ENCODE measurements around the gene BLOC1S5.
"Not testable (repeated sequence)": the region's sequence is repeated elsewhere in the genome, so short reads cannot be mapped to it uniquely, and the experiment has no call there.

BLOC1S5 gene

DNA sequence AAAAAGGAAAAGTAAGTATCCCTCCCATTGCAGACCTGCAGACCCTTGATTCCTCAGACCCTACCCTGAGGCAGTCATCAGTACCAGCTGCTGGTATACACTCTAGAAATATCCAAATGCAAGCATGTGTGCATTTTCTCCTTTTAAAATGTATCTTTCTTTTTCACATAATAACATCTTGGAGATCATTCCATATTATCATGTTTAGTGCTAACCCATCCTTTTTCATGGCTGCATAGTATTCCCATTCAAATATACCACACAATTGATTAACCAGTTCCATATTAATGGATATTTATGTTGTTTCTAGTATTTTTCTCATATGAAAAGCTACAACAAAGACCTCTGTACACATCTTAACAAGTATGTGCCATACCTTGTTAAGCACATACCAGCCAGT is 70.8 kb downstream of the BLOC1S5 start:
- no peak for DNase-seq (ENCODE audit: low spot score)

DNA sequence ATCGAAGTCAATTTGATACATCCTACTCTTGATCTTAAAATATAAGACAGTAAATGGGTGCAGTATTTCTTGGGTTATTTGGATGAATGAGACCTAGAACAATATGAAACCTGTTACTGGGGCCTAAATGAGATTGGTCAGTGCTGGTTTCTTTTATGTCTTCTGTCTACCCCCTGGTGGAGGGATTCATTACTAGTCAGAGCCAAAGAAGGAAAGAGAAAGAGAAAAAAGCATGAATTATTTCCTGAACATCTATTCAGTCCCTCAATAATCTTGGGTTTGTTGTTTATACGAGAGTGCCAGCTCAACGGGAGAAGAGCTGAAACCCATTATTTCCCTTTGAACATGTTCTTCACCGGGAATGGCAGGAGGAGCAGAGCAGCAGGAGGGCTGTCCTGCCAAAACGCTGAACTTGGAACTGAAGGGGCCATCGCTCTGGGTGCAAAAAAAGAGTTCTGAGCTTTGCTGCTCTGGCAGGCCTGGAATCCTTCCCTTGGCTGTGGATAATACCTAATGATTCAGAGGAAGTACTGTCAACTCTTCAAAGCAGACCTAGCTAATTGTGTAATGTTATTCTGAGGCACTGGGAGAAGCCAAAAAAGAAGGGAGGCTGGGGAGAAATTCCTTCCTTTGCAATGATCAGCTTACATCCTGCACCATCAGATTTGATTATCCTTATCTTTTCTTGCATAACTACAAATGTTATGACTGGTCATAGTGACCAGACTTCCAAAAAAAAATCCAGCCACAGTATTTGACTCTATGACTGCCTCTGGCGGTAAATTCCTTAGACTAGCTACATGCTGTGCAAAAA is 72.0 kb downstream of the BLOC1S5 start:
- peak; percentile 29 for DNase-seq (ENCODE audit: low spot score)

DNA sequence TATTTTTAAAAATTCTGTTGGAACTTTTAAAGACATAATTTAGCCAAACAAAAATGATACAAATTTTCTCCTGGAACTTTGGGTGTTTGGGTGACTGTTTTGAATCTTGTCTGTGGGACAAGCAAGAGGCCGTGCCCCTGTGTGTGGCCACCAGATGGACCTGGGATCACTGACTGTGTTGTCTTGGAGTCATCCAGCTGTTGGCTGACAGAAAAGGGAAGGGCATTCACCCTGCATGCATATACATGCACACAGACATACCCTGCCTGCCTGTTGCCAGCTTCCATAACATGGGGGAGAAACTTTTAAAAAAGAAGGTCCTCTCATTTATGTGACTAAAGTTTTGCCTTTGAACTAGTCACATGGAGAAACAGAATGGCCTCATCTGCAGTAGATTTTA is 72.7 kb downstream of the BLOC1S5 start:
- no peak for DNase-seq (ENCODE audit: low spot score)

DNA sequence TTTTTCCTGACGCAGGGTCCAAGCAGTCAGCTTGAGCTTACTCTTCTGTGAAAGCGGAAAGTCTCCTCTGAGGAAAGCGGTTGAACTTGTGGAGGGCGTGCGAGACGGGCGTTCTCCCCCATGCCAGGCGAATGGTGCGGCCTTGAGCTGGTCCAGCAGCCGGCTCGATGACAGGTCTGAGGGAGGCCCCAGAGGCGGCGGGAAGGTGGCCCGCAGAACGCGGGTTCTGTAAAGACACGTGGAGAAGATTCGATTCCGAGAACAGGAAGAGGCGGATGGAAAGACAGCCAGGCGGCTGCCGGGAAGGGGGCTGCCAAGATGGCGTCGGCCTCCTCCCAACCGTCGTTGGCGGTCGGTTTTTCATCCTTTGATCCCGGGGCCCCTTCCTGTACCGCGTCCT is 78.0 kb downstream of the BLOC1S5 start:
- no peak for DNase-seq (ENCODE audit: low spot score)

DNA sequence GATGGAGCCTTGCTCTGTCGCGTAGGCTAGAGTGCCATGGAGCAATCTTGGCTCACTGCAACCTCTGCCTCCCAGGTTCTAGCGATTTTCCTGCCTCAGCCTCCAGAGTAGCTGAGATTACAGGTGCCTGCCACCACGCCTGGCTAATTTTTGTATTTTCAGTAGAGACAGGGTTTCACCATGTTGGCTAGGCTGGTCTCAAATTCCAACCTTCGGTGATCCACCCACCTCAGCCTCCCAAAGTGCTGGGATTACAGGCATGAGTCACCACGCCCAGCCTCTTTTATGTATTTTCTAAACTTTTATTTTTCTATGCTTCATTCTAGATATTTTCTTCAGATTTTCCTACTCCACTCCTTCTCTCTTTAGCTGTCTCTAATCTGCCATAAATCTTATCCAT is 80.2 kb downstream of the BLOC1S5 start:
- not testable (repeated sequence) for DNase-seq (ENCODE audit: low spot score)

DNA sequence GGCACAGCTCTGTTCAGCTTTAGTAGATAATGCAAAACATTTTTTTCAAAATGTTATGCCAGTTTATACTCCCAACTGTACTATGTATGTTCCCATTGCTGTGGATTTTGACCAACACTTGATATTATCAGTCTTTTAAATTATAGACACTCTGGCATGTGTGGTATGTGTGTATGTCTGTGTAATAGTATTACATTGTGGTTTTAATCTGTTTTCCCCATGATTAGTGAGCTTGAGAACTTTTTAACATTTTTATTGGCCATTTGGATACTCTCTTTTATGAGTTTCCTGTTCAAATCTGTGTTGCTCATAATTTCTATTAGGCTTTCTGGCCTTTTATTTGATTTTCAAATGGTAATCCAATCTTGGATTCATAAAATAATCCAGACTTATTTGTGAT is 84.4 kb downstream of the BLOC1S5 start:
- no peak for DNase-seq (ENCODE audit: low spot score)

DNA sequence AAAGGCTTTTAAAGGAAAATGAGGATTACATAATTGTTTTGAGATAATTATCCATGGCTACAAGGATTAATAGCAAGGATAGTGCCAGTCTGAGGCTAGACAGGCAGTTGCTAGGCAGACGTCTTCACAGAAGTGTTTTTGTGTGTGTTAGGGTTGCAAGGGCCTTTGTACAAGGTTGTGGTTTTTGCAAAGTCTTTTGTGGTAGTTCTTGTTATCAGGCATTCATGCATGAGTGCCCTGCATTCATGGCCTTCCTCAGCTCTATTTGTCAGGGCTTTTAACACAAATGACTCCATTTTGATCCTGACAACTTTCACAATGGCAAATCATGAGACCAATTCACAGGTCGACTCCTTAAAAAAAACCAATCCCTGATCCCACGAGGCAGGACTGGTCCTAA is 85.5 kb downstream of the BLOC1S5 start:
- DNase-seq (ENCODE audit: low spot score) = no peak

DNA sequence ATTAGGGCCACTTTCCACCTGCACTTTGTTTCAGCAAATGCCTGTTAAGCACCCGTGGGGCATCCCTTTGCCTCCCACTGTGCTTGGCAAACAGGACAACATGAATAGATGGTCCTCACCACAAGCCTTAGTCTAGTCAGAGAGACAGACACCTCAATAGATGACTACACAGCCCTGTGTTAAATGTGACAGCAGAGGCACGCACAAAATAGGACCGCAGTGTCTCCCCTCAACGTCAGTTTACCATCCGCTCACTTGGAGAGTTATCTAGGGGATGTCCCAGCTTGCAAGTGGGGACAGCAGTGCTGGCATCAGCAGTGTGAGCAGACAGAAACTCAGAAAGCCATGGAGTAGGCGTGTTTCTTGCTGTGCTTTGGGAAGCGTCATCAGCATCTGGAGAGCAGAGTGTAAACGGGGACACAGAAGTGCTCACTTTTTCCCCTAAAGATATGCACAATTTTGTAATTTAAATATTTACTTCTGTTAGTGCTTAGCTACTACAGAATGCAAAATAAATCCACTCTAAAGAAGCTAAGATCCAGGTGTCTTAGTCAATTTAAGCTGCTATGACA is 87.6 kb downstream of the BLOC1S5 start:
- DNase-seq (ENCODE audit: low spot score) = no peak

DNA sequence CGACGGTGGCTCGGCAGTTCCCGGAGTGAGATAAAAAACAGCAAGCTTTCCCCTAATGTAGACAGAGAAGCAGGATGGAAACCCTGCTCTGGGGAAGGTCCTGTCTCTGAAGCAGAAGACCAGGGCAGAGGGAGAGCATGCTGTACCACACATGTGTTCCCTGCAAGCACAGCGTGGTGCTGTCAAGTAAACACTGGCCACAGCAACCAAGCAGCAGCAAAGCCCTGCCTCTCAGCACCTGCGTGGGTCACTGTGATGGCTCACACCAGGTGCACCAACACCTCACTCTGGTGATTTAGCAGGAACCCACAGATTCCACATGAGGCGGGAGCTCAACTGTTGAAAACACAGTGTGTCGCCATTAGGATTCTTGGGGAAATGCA is 88.4 kb downstream of the BLOC1S5 start:
- no peak for DNase-seq (ENCODE audit: low spot score)

DNA sequence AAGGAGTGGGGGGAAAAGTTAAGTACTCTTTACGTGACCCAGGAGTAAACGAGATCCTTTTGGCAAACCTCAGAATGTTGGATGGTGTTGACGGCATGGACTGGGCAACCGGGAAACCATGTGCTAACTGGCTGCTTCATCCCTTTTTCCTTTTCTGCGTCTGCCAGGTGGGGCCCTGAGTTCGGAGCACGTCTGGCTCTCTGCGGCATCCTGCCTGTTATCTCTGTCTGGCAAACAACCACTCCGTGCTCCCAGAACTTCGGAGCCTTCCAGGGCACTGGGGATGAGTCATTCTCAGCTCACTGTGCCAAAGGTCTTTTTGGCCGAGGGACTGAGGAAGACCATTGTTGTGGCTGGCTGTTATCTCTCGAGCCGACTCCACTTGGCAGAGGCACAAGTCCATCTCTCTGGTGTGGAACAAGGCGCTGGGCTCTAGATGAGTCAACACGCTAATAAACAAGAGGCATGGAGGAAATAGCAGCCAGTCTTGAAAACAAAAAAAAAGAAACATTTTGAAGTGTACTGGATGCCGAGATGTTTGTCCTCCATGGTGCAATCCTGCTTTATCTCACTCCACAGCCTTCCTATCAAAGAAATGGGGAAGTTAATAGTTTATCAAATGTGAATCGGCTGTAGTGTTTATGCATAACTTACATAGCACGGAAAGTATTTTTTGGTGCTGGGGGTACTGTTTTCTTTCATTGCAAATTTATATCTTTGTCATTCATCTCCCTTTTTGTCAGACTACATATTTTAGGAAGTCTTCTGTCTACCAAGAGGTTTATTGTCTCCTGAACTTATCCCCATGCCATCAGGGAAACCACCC is 89.0 kb downstream of the BLOC1S5 start:
- DNase-seq (ENCODE audit: low spot score) = peak; percentile 11

DNA sequence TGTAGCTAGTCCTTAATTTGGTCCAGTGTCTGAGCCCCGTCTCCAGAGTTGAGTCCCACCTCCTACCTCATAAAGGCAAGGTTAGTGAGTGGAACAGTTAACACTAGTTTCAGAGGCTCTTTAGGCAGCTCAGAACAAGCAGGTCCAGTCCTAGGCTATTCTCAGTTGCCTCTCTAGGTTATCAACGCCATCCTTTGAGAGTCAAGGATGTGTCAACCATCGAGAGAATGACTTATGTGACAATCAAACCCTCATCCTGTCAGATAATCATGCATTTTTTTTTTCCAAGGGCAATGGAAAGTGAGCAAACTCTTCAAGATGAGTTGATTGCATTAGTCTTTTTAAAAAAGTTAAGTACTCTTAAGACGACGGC is 89.6 kb downstream of the BLOC1S5 start:
- no peak for DNase-seq (ENCODE audit: low spot score)

DNA sequence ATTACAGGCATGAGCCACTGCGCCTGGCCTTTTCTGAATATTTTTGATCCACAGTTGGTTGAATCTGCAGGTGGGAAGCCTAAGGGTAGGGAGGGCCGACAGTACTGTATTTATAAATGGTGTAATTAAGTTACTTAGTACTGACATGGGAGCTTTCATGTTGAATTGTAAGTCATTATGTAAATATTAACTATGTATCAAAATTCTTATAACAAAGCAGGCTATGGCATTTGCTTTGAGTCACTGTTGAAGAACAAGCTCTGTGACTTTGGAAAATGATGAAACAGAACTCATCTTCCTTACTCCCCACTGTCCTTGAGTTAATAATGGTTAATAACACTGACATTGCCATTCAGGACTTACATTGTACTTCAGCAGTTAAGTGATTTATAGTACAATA is 90.6 kb downstream of the BLOC1S5 start:
- no peak for DNase-seq (ENCODE audit: low spot score)

DNA sequence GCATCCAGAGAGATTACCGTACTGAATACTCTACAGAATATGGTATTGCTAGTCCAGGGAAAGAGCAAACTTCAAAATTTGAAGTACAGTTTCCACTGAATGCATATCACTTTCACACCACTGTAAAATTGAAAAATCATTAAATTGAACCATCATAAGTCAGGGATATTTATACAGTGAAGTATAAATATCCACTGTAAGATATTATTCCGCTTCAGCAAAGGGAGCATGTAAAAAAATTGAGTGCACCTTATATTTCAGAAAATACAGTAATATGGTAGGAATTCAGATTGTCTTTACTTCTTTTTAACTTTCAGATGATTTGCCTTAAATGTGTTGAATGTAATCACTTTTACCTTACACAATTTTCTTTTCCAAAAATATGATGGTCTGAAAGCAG is 92.7 kb downstream of the BLOC1S5 start:
- no peak for DNase-seq (ENCODE audit: low spot score)

DNA sequence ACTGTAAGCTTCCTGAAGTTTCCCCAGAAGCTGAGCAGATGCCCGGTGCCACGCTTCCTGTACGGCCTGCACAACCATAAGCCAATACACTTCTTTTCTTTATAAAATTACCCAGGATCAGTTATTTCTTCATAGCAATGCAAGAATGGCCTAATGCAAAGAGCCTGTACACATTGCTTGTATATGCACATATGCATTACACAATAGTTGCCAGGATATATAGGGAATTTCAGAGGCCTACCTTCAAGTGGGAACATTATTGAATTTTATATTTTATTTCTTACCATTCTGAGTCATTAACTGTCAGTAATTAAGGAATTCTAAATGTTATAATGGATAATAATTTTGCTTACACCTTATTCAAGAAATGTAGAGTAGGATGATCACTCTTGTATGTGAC is 93.6 kb downstream of the BLOC1S5 start:
- no peak for DNase-seq (ENCODE audit: low spot score)

Data from RKO (cell line).